Measurements from ENCODE around the gene GRM4.

DNA sequence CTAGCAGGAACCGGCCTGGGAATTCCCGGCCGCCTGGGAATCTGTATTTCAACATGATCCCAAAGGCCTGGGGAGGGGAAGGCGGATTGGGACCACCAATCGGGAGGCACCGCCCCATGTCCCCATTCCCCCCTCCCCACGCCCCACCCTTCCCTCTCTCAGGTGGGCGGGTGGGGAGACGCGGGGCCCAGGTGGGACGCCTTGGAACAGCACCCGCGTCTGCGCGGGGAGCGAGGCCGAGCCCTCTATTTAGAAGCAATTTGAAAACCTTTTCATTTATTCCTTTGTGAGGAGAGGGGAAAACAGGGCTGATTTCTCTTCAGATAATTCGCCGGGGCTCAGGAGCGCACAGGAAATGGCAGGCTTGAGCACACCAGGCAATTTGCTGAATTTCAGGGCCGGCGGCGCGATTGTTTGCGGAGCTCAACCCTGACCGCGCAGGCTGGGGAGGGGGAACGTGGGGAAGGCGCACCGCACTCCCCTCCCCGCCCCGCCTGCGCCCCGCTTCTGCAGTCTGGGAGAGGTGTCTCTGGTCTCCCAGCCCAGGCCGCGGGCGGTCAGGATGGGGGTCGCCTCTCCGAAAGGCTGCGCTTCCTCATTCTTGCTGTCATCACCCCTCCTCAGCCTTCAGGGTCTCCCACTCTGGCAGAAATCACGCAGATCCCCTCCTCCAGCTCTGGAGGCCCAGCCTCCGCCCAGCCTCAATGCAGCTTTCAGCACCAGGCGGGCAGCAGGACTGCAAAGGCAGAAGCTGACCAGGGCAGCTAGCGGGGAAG, 170.0 kb downstream of the GRM4 start:
- TF ChIP-seq EZH2 (IDR thresholded peaks at IDR 0.05) (no peak), POLR2AphosphoS5 (IDR thresholded peaks at IDR 0.05; ENCODE audit: borderline replicate concordance, low read depth, low read length) (no peak)

Measured in SK-N-MC (cell line).